AG04450 (cell line): Measurements from ENCODE around the gene KCNK13. TPM values are rescaled to one million over a fixed set of nuclear protein-coding genes. Genes with fewer than 3 reads are reported as not detected.

Source experiments
- CTCF ChIA-PET: fragments of 300-600, 350-600 bp; formaldehyde crosslinking; extraction: SDS; loops from one replicate; lab custom pipeline; 2022; ENCODE audit warnings: antibody characterized with exemption, inconsistent platforms; lab: Charles Lee
- POLR2A ChIA-PET: fragments of 350-600 bp; formaldehyde crosslinking; extraction: SDS; loops from one replicate; lab custom pipeline; 2021; ENCODE audit warnings: antibody characterized with exemption, inconsistent platforms; lab: Yijun Ruan, JAX
- DNase-seq: peaks from one replicate; pipeline ENCODE4 v3.0.0-alpha.2; 2011; ENCODE audit warnings: low read depth, low spot score
- H3K27ac ChIP-seq: one replicate; pipeline ENCODE4 v1.5.1; 2012; ENCODE audit warnings: low read depth, low read length, control low read depth
- H3K27me3 ChIP-seq: one replicate; pipeline ENCODE4 v1.6.0; 2012; ENCODE audit warnings: low read length; ENCODE audit not compliant: control insufficient read depth, insufficient read depth
- H3K4me3 ChIP-seq: 2 replicates; pipeline ENCODE4 v1.5.1; 2011; ENCODE audit warnings: mild to moderate bottlenecking, low read depth, low read length, control low read depth
- H3K9me3 ChIP-seq: 2 replicates; pipeline ENCODE4 v1.5.1; 2012; ENCODE audit warnings: low read length; ENCODE audit not compliant: control insufficient read depth, insufficient read depth
- polyA plus RNA-seq: library from polyadenylated mRNA; depleted of rRNA; stranded (reverse); fragments of >200 nt; gene quantifications from 2 replicates; pipeline ENCODE4 v1.2.3, GENCODE V29; 2011
- TF ChIP-seq, protein P1 (sequence below): IDR thresholded peaks from 2 replicates; pipeline ENCODE4 v1.5.1; 2011; ENCODE audit warnings: low read depth, low read length, control low read depth, inconsistent platforms

KCNK13 gene
- polyA plus RNA-seq, 1 experiment, result not detected

DNA sequence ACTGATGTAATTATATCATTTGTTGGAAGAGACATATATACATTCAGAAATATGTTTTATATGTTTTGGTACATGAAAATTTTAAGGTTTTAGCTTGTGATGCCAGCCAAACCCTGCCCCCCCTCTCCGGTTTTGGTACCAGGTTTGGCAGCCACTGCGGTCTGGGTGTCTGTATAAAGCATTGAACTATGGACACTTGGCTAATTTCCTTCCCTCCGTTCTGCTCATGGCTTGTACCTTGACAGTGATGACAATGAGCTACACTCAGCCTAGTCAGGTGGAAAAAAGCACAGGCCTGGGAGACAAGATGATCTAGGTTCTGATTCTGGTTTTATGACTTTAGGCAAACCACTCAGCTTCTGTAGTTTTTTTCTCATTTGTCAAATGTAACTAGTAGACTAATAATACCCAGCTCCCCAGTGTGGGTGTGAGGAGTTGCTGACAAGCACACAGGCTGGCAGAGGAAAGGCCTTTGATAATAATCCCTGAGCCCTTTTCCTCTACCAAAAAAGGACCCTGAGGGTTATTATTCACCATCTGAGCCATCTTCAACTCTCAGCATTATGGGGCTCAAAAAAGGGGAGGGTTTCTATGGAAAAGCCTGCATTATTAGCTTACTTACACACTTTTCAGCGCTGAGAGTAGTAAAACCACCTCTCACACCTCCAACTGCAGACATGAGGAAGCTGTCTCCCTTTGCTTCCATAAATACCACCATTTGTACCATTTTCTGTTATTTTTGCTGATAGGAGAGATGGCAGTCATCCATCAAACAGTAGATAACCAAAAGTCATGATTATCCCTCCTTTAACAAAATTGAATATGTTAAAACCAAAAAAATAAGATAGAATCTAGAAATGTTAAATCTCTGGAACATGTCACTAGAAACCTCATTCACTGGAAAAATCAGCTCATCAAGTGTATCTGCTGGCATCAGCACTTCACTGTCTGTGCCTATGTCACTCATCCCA, 118.3 kb downstream of the KCNK13 start:
- H3K27me3 ChIP-seq, result peaks cover 2% of the 10 kb centered on the region
- no peak overlapping the region for H3K4me3 ChIP-seq
- DNase-seq, result no peak
- POLR2A ChIA-PET, result no interaction called here
- TF ChIP-seq, protein P1, sequence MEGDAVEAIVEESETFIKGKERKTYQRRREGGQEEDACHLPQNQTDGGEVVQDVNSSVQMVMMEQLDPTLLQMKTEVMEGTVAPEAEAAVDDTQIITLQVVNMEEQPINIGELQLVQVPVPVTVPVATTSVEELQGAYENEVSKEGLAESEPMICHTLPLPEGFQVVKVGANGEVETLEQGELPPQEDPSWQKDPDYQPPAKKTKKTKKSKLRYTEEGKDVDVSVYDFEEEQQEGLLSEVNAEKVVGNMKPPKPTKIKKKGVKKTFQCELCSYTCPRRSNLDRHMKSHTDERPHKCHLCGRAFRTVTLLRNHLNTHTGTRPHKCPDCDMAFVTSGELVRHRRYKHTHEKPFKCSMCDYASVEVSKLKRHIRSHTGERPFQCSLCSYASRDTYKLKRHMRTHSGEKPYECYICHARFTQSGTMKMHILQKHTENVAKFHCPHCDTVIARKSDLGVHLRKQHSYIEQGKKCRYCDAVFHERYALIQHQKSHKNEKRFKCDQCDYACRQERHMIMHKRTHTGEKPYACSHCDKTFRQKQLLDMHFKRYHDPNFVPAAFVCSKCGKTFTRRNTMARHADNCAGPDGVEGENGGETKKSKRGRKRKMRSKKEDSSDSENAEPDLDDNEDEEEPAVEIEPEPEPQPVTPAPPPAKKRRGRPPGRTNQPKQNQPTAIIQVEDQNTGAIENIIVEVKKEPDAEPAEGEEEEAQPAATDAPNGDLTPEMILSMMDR, result no peak
- H3K27ac ChIP-seq, result no peak overlapping the region
- CTCF ChIA-PET, result no interaction called here
- H3K9me3 ChIP-seq, result no peaks in the 10 kb centered on the region; the same call in 1 of the 2 replicates

DNA sequence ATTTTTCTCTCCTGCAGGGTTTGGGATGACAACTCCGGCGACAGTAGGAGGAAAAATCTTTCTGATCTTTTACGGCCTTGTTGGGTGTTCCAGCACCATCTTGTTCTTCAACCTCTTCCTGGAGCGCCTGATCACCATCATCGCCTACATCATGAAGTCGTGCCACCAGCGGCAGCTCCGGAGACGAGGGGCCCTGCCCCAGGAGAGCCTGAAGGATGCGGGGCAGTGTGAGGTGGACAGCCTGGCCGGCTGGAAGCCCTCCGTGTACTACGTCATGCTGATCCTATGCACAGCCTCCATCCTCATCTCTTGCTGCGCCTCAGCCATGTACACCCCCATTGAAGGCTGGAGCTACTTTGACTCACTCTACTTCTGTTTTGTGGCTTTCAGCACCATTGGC, 122.3 kb downstream of the KCNK13 start:
- CTCF ChIA-PET, result no interaction called here
- Histone ChIP-seq H3K9me3 (no peaks in the 10 kb centered on the region; the same call in 1 of the 2 replicates), H3K4me3 (no peak overlapping the region), H3K27me3 (peaks cover 2% of the 10 kb centered on the region), H3K27ac (no peak overlapping the region)
- POLR2A ChIA-PET, result no interaction called here
- TF ChIP-seq, protein P1, result no peak
- DNase-seq, result no peak

DNA sequence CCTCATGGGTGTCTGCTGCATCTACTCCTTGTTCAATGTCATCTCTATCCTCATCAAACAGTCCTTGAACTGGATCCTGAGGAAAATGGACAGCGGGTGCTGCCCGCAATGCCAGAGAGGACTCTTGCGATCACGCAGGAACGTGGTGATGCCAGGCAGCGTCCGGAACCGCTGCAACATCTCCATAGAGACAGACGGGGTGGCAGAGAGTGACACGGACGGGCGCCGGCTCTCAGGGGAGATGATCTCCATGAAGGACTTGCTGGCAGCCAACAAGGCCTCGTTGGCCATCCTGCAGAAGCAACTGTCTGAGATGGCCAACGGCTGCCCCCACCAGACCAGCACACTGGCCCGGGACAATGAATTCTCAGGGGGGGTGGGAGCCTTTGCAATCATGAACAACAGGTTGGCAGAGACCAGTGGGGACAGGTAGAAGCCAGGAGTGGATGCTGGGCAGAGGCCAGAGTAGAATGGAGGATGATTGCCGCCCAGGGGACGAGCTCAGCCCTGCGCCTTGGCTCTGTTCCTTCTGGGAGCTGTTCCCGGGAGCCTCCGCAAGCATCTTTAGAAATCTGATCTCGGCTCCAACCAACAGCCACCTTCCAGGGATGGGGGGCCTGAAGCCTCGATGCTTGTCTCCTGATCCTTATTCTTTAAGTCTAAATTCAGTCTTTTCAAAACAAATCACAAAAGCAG, 122.9 kb downstream of the KCNK13 start:
- H3K4me3 ChIP-seq, result no peak overlapping the region
- no peak for DNase-seq
- ChIA-PET POLR2A (no interaction called here), CTCF (interaction anchor here (0.5 kb wide), 1 partner anchor 1008 kb away, joined by 5 read pairs; no protein-coding TSS in a partner anchor)
- no peaks in the 10 kb centered on the region; the same call in 1 of the 2 replicates for H3K9me3 ChIP-seq
- TF ChIP-seq, protein P1, result no peak
- H3K27ac ChIP-seq, result no peak overlapping the region
- H3K27me3 ChIP-seq, result peaks cover 4% of the 10 kb centered on the region

DNA sequence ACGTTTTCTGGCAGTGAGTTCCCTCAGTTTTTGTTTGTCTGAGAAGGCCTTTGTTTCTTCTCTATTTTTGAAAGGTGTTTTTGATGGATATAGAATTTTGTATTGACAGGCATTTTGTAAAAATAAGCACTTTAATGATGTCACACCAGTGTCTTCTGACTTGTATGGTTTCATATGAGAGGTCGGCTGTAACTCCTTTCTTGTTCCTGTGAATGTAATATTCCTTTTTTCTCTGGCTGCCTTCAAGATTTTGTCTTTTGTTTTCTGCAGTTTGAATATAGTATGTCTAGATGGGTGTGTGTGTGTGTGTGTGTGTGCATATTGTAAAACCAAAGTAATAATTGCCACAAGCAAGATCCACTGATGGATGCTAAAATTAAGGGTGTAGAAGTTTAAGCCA, 126.8 kb downstream of the KCNK13 start:
- ChIA-PET POLR2A (no interaction called here), CTCF (no interaction called here)
- no peak for DNase-seq
- H3K9me3 ChIP-seq, result no peaks in the 10 kb centered on the region; the same call in 1 of the 2 replicates
- no peak overlapping the region for H3K4me3 ChIP-seq
- H3K27me3 ChIP-seq, result peaks cover 4% of the 10 kb centered on the region
- H3K27ac ChIP-seq, result no peak overlapping the region
- TF ChIP-seq, protein P1, result no peak
